Measurements from ENCODE around the gene COX6A2.
"Not testable (repeated sequence)": the region's sequence is repeated elsewhere in the genome, so short reads cannot be mapped to it uniquely, and the experiment has no call there.

Gene COX6A2

GRCh38 chr16:31438414-31438813 lies 10.3 kb upstream of the COX6A2 start:
- no peak for DNase-seq (ENCODE audit: low read depth, low spot score)

GRCh38 chr16:31436221-31437045 lies 8.3 kb upstream of the COX6A2 start:
- no peak for DNase-seq (ENCODE audit: low read depth, low spot score)

- no peak for DNase-seq (ENCODE audit: low read depth, low spot score)
These were observed 7.4 kb upstream of the COX6A2 start for GRCh38 chr16:31435341-31436220.

- DNase-seq (ENCODE audit: low read depth, low spot score) = no peak
These were observed 2.4 kb upstream of the COX6A2 start for GRCh38 chr16:31430380-31431052.

GRCh38 chr16:31429796-31430195 lies 1.6 kb upstream of the COX6A2 start:
- DNase-seq (ENCODE audit: low read depth, low spot score) = no peak

- no peak for DNase-seq (ENCODE audit: low read depth, low spot score)
These were observed 1.2 kb upstream of the COX6A2 start for GRCh38 chr16:31429314-31429713.

GRCh38 chr16:31428638-31429247 lies 583 bp upstream of the COX6A2 start:
- DNase-seq (ENCODE audit: low read depth, low spot score) = no peak

GRCh38 chr16:31427441-31428278 lies 500 bp downstream of the COX6A2 start:
- DNase-seq (ENCODE audit: low read depth, low spot score) = peak; percentile 20

- DNase-seq (ENCODE audit: low read depth, low spot score) = no peak
These were observed 4.4 kb downstream of the COX6A2 start for GRCh38 chr16:31423801-31424200.

GRCh38 chr16:31423241-31423640 lies 4.9 kb downstream of the COX6A2 start:
- DNase-seq (ENCODE audit: low read depth, low spot score) = no peak

GRCh38 chr16:31421587-31421986 lies 6.6 kb downstream of the COX6A2 start:
- no peak for DNase-seq (ENCODE audit: low read depth, low spot score)

GRCh38 chr16:31420037-31420436 lies 8.1 kb downstream of the COX6A2 start:
- DNase-seq (ENCODE audit: low read depth, low spot score) = no peak

- no peak for DNase-seq (ENCODE audit: low read depth, low spot score)
These were observed 10.2 kb downstream of the COX6A2 start for GRCh38 chr16:31417916-31418315.

- not testable (repeated sequence) for DNase-seq (ENCODE audit: low read depth, low spot score)
These were observed 11.1 kb downstream of the COX6A2 start for GRCh38 chr16:31417036-31417435.

GRCh38 chr16:31416371-31416770 lies 11.8 kb downstream of the COX6A2 start:
- DNase-seq (ENCODE audit: low read depth, low spot score) = no peak

- no peak for DNase-seq (ENCODE audit: low read depth, low spot score)
These were observed 13.5 kb downstream of the COX6A2 start for GRCh38 chr16:31414706-31415105.

- DNase-seq (ENCODE audit: low read depth, low spot score) = no peak
These were observed 14.2 kb downstream of the COX6A2 start for GRCh38 chr16:31413943-31414342.

GRCh38 chr16:31413381-31413780 lies 14.8 kb downstream of the COX6A2 start:
- DNase-seq (ENCODE audit: low read depth, low spot score) = no peak

- DNase-seq (ENCODE audit: low read depth, low spot score) = no peak
These were observed 15.4 kb downstream of the COX6A2 start for GRCh38 chr16:31412750-31413149.

- no peak for DNase-seq (ENCODE audit: low read depth, low spot score)
These were observed 16.9 kb downstream of the COX6A2 start for GRCh38 chr16:31411024-31411844.

Measured in activated CD4-positive, CD25-positive, alpha-beta regulatory T cell treated with anti-CD3 and anti-CD28 coated beads, Interleukin-2, amount 50 U/mL, for 16 hours (primary cell).